Measurements from ENCODE around the gene CCSER2.

CCSER2 gene

GRCh38 chr10:84550756-84551436 is 222.5 kb downstream of the CCSER2 start:
- Histone ChIP-seq H2AFZ (ENCODE audit: low read depth, low read length) (no peak overlapping the region), H2BK15ac (ENCODE audit: low read depth, poor library complexity, severe bottlenecking) (no peak overlapping the region), H4K91ac (ENCODE audit: low read length) (no peak overlapping the region), H3K9ac (ENCODE audit: low read length) (no peak overlapping the region), H3K79me1 (replicated peaks; ENCODE audit: low read length, poor library complexity, severe bottlenecking) (no peaks in the 10 kb centered on the region), H3K27ac (ENCODE audit: low read length, poor library complexity, severe bottlenecking) (no peak overlapping the region), H3K36me3 (ENCODE audit: control insufficient read depth in 1 of 2, insufficient read depth in 2 of 2, low read depth in 1 of 2, low read length in 2 of 2) (no peaks in the 10 kb centered on the region), H3K4ac (ENCODE audit: low read depth in 1 of 2, low read length in 2 of 2) (no peak overlapping the region), H2BK5ac (ENCODE audit: low read depth, low read length, poor library complexity, severe bottlenecking) (no peak overlapping the region), H3K27me3 (ENCODE audit: control insufficient read depth in 1 of 2, insufficient read depth in 1 of 2, low read length in 2 of 2) (peaks cover 27 to 41% of the 10 kb centered on the region in 2 experiments), H3K9me3 (ENCODE audit: control insufficient read depth, low read length) (no peaks in the 10 kb centered on the region), H3K4me2 (ENCODE audit: low read length, poor library complexity, severe bottlenecking) (no peak overlapping the region), H3K4me3 (ENCODE audit: insufficient read depth in 1 of 2, low read depth in 1 of 2, low read length in 2 of 2) (no peak overlapping the region), H2BK12ac (ENCODE audit: low read length in 2 of 2) (no peak overlapping the region), H2BK120ac (ENCODE audit: low read depth, low read length) (no peak overlapping the region), H2AK5ac (ENCODE audit: low read length, severe bottlenecking) (no peak overlapping the region), H4K8ac (ENCODE audit: low read length) (no peak overlapping the region), H3K18ac (ENCODE audit: low read depth in 1 of 2, low read length in 2 of 2) (no peak overlapping the region), H3K23ac (ENCODE audit: low read length in 2 of 2) (no peak overlapping the region), H3K4me1 (ENCODE audit: control insufficient read depth, insufficient read depth, low read depth, low read length) (no peaks in the 10 kb centered on the region), H3K14ac (ENCODE audit: low read length in 2 of 2) (no peak overlapping the region)
- no peak for DNase-seq
- 96% methylated on average over 5 of the region's 5 CpGs for WGBS

- WGBS = 90% methylated on average over 6 of the region's 6 CpGs
- no peak overlapping the region for H3K18ac ChIP-seq (ENCODE audit: low read depth in 1 of 2, low read length in 2 of 2)
- H2BK120ac ChIP-seq (ENCODE audit: low read depth, low read length) = no peak overlapping the region
- H4K91ac ChIP-seq (ENCODE audit: low read length) = no peak overlapping the region
- H3K27me3 ChIP-seq (ENCODE audit: control insufficient read depth in 1 of 2, insufficient read depth in 1 of 2, low read length in 2 of 2) = peaks cover 27 to 41% of the 10 kb centered on the region in 2 experiments
- no peak overlapping the region for H2BK15ac ChIP-seq (ENCODE audit: low read depth, poor library complexity, severe bottlenecking)
- no peak overlapping the region for H3K9ac ChIP-seq (ENCODE audit: low read length)
- H2BK12ac ChIP-seq (ENCODE audit: low read length in 2 of 2) = no peak overlapping the region
- no peak overlapping the region for H4K8ac ChIP-seq (ENCODE audit: low read length)
- no peak overlapping the region for H3K4me3 ChIP-seq (ENCODE audit: insufficient read depth in 1 of 2, low read depth in 1 of 2, low read length in 2 of 2)
- no peak overlapping the region for H3K27ac ChIP-seq (ENCODE audit: low read length, poor library complexity, severe bottlenecking)
- H3K4me2 ChIP-seq (ENCODE audit: low read length, poor library complexity, severe bottlenecking) = no peak overlapping the region
- H3K4me1 ChIP-seq (ENCODE audit: control insufficient read depth, insufficient read depth, low read depth, low read length) = no peaks in the 10 kb centered on the region
- H2AK5ac ChIP-seq (ENCODE audit: low read length, severe bottlenecking) = no peak overlapping the region
- H3K4ac ChIP-seq (ENCODE audit: low read depth in 1 of 2, low read length in 2 of 2) = no peak overlapping the region
- H3K79me1 ChIP-seq (replicated peaks; ENCODE audit: low read length, poor library complexity, severe bottlenecking) = no peaks in the 10 kb centered on the region
- H2AFZ ChIP-seq (ENCODE audit: low read depth, low read length) = no peak overlapping the region
- no peaks in the 10 kb centered on the region for H3K36me3 ChIP-seq (ENCODE audit: control insufficient read depth in 1 of 2, insufficient read depth in 2 of 2, low read depth in 1 of 2, low read length in 2 of 2)
- H2BK5ac ChIP-seq (ENCODE audit: low read depth, low read length, poor library complexity, severe bottlenecking) = no peak overlapping the region
- H3K9me3 ChIP-seq (ENCODE audit: control insufficient read depth, low read length) = no peaks in the 10 kb centered on the region
- no peak overlapping the region for H3K14ac ChIP-seq (ENCODE audit: low read length in 2 of 2)
- no peak for DNase-seq
- H3K23ac ChIP-seq (ENCODE audit: low read length in 2 of 2) = no peak overlapping the region
Measured at GRCh38 chr10:84551437-84552120, 223.2 kb downstream of the CCSER2 start.

GRCh38 chr10:84552478-84552877 is 224.1 kb downstream of the CCSER2 start:
- no peaks in the 10 kb centered on the region for H3K36me3 ChIP-seq (ENCODE audit: control insufficient read depth in 1 of 2, insufficient read depth in 2 of 2, low read depth in 1 of 2, low read length in 2 of 2)
- no peak overlapping the region for H3K4me3 ChIP-seq (ENCODE audit: insufficient read depth in 1 of 2, low read depth in 1 of 2, low read length in 2 of 2)
- no peak overlapping the region for H2BK5ac ChIP-seq (ENCODE audit: low read depth, low read length, poor library complexity, severe bottlenecking)
- WGBS = 87% methylated on average over 2 of the region's 3 CpGs
- no peaks in the 10 kb centered on the region for H3K4me1 ChIP-seq (ENCODE audit: control insufficient read depth, insufficient read depth, low read depth, low read length)
- H3K23ac ChIP-seq (ENCODE audit: low read length in 2 of 2) = no peak overlapping the region
- DNase-seq = no peak
- no peaks in the 10 kb centered on the region for H3K9me3 ChIP-seq (ENCODE audit: control insufficient read depth, low read length)
- H3K27ac ChIP-seq (ENCODE audit: low read length, poor library complexity, severe bottlenecking) = no peak overlapping the region
- H3K9ac ChIP-seq (ENCODE audit: low read length) = no peak overlapping the region
- no peak overlapping the region for H2AK5ac ChIP-seq (ENCODE audit: low read length, severe bottlenecking)
- H2BK12ac ChIP-seq (ENCODE audit: low read length in 2 of 2) = no peak overlapping the region
- H4K8ac ChIP-seq (ENCODE audit: low read length) = no peak overlapping the region
- no peak overlapping the region for H2BK15ac ChIP-seq (ENCODE audit: low read depth, poor library complexity, severe bottlenecking)
- no peak overlapping the region for H3K14ac ChIP-seq (ENCODE audit: low read length in 2 of 2)
- H2BK120ac ChIP-seq (ENCODE audit: low read depth, low read length) = no peak overlapping the region
- H3K27me3 ChIP-seq (ENCODE audit: control insufficient read depth in 1 of 2, insufficient read depth in 1 of 2, low read length in 2 of 2) = peaks cover 27 to 41% of the 10 kb centered on the region in 2 experiments
- no peak overlapping the region for H3K4ac ChIP-seq (ENCODE audit: low read depth in 1 of 2, low read length in 2 of 2)
- no peak overlapping the region for H3K4me2 ChIP-seq (ENCODE audit: low read length, poor library complexity, severe bottlenecking)
- H2AFZ ChIP-seq (ENCODE audit: low read depth, low read length) = no peak overlapping the region
- H3K79me1 ChIP-seq (replicated peaks; ENCODE audit: low read length, poor library complexity, severe bottlenecking) = no peaks in the 10 kb centered on the region
- H3K18ac ChIP-seq (ENCODE audit: low read depth in 1 of 2, low read length in 2 of 2) = no peak overlapping the region
- no peak overlapping the region for H4K91ac ChIP-seq (ENCODE audit: low read length)

- H3K23ac ChIP-seq (ENCODE audit: low read length in 2 of 2) = no peak overlapping the region
- no peak for DNase-seq
- peaks cover 0 to 10% of the 10 kb centered on the region in 2 experiments for H3K27me3 ChIP-seq (ENCODE audit: control insufficient read depth in 1 of 2, insufficient read depth in 1 of 2, low read length in 2 of 2)
- H3K27ac ChIP-seq (ENCODE audit: low read length, poor library complexity, severe bottlenecking) = no peak overlapping the region
- H4K91ac ChIP-seq (ENCODE audit: low read length) = no peak overlapping the region
- no peak overlapping the region for H2BK120ac ChIP-seq (ENCODE audit: low read depth, low read length)
- no peak overlapping the region for H3K4ac ChIP-seq (ENCODE audit: low read depth in 1 of 2, low read length in 2 of 2)
- no peak overlapping the region for H2AK5ac ChIP-seq (ENCODE audit: low read length, severe bottlenecking)
- H4K8ac ChIP-seq (ENCODE audit: low read length) = no peak overlapping the region
- no peak overlapping the region for H3K18ac ChIP-seq (ENCODE audit: low read depth in 1 of 2, low read length in 2 of 2)
- no peak overlapping the region for H2BK5ac ChIP-seq (ENCODE audit: low read depth, low read length, poor library complexity, severe bottlenecking)
- H3K36me3 ChIP-seq (ENCODE audit: control insufficient read depth in 1 of 2, insufficient read depth in 2 of 2, low read depth in 1 of 2, low read length in 2 of 2) = no peaks in the 10 kb centered on the region
- no peak overlapping the region for H2BK12ac ChIP-seq (ENCODE audit: low read length in 2 of 2)
- no peaks in the 10 kb centered on the region for H3K4me1 ChIP-seq (ENCODE audit: control insufficient read depth, insufficient read depth, low read depth, low read length)
- H3K9ac ChIP-seq (ENCODE audit: low read length) = no peak overlapping the region
- H3K79me1 ChIP-seq (replicated peaks; ENCODE audit: low read length, poor library complexity, severe bottlenecking) = no peaks in the 10 kb centered on the region
- H2AFZ ChIP-seq (ENCODE audit: low read depth, low read length) = no peak overlapping the region
- H3K4me2 ChIP-seq (ENCODE audit: low read length, poor library complexity, severe bottlenecking) = no peak overlapping the region
- H2BK15ac ChIP-seq (ENCODE audit: low read depth, poor library complexity, severe bottlenecking) = no peak overlapping the region
- 74% methylated on average over 4 of the region's 6 CpGs for WGBS
- no peak overlapping the region for H3K4me3 ChIP-seq (ENCODE audit: insufficient read depth in 1 of 2, low read depth in 1 of 2, low read length in 2 of 2)
- no peaks in the 10 kb centered on the region for H3K9me3 ChIP-seq (ENCODE audit: control insufficient read depth, low read length)
- H3K14ac ChIP-seq (ENCODE audit: low read length in 2 of 2) = no peak overlapping the region
Measured at GRCh38 chr10:84562592-84562991, 234.2 kb downstream of the CCSER2 start.
